Skeletal muscle tissue (tissue), 4 donors: Measurements from ENCODE around the gene OR13F1. TPM values are rescaled to one million over a fixed set of nuclear protein-coding genes. Genes with fewer than 3 reads are reported as not detected.
"Not testable (repeated sequence)": the region's sequence is repeated elsewhere in the genome, so short reads cannot be mapped to it uniquely, and the experiment has no call there.

Experiments used
- H3K27ac ChIP-seq: one replicate; pipeline ENCODE4 v1.7.0; 2013; ENCODE audit warnings: mild to moderate bottlenecking, low read depth, low read length, inconsistent platforms
- H3K27me3 ChIP-seq, 3 donors: one replicate each; pipeline ENCODE4 v1.7.0; 2013; ENCODE audit warnings: low read length in 3 of 3; ENCODE audit not compliant: control insufficient read depth in 3 of 3, insufficient read depth in 3 of 3
- H3K36me3 ChIP-seq, 3 donors: one replicate each; pipeline ENCODE4 v1.7.0; 2013; ENCODE audit warnings: low read length in 3 of 3; ENCODE audit not compliant: control insufficient read depth in 3 of 3, insufficient read depth in 3 of 3
- H3K4me1 ChIP-seq, 3 donors: one replicate each; pipeline ENCODE4 v1.7.0; 2013; ENCODE audit warnings: low read length in 3 of 3, mild to moderate bottlenecking in 3 of 3; ENCODE audit not compliant: control insufficient read depth in 3 of 3, insufficient read depth in 3 of 3
- H3K4me3 ChIP-seq, 3 donors: one replicate each; pipeline ENCODE4 v1.7.0; 2013; ENCODE audit warnings: low read length in 3 of 3
- H3K9ac ChIP-seq, 3 donors: one replicate each; pipeline ENCODE4 v1.7.0; 2013; ENCODE audit warnings: low read length in 3 of 3, mild to moderate bottlenecking in 3 of 3, moderate library complexity in 2 of 3, low read depth in 1 of 3
- H3K9me3 ChIP-seq, 3 donors: one replicate each; pipeline ENCODE4 v1.7.0; 2013; ENCODE audit warnings: low read length in 3 of 3; ENCODE audit not compliant: control insufficient read depth in 3 of 3
- total RNA-seq: library from RNA; depleted of rRNA; stranded (reverse); fragments of >200 nt; gene quantifications from one replicate; pipeline ENCODE4 v1.2.3, GENCODE V29; 2014
- donor health status: Osteomylitis.

OR13F1 gene
- total RNA-seq, 1 donor from 2014 or later, result not detected

DNA sequence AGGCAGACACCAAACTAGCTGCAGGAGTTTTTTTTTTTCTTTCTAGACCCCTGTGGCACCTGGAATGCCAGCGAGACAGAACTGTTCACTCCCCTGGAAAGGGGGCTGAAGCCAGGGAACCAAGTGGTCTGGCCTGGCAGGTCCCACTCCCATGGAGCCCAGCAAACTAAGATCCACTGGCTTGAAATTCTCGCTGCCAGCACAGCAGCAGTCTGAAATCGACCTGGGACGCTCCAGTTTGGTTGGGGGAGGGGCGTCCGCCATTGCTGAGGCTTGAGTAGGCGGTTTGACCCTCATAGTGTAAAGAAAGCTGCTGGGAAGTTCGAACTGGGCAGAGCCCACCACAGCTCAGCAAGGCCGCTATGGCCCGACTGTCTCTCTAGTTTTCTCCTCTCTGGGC lies 16.2 kb downstream of the OR13F1 start:
- not testable (repeated sequence) for H3K9me3 ChIP-seq, H3K9ac ChIP-seq, H3K27me3 ChIP-seq, H3K27ac ChIP-seq, H3K4me3 ChIP-seq, H3K4me1 ChIP-seq, H3K36me3 ChIP-seq

- H3K27me3 ChIP-seq, result no peaks in the 10 kb centered on the region
- no peaks in the 10 kb centered on the region for H3K4me1 ChIP-seq
- no peak within 1 kb of the TSS for H3K9ac ChIP-seq
- no peak within 1 kb of the TSS for H3K4me3 ChIP-seq
- no peaks in the 10 kb centered on the region for H3K9me3 ChIP-seq
- no peak within 1 kb of the TSS for H3K27ac ChIP-seq
- H3K36me3 ChIP-seq, result no peaks in the 10 kb centered on the region
Observed at GRCh38 chr9:104527109-104527508, 23.0 kb downstream of the OR13F1 start, which contains the start of gene OR13C4. Gene OR13C4 (minus strand): TSS chr9:104527209. CDS start chr9:104527209, 0 bp downstream.

DNA sequence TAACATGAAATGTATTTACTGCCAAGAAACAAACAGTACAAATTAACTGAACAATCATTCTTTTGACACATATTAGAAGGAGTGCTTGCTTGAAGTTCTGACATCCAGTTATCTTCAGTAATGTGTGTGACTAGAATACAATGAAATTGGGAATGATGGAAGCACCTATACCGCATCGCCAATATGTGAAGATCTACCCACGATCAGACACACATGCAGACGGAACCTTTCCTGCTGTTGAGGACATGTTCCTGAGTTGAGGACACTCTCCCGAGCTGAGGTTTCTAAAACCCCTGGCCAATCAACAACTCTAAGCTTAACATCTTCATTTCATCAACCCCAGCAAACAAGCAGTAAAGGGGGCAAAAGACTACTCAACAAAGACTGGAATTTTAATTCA lies 32.7 kb downstream of the OR13F1 start, which contains the start of gene OR13C3:
TSS of gene OR13C3 (minus strand) at position 101 of the 400 bp plus-strand sequence. CDS start 133 bp downstream, outside the sequence.
- no peak within 1 kb of the TSS for H3K4me3 ChIP-seq
- H3K9ac ChIP-seq, result no peak within 1 kb of the TSS
- H3K27me3 ChIP-seq, result no peaks in the 10 kb centered on the region
- H3K27ac ChIP-seq, result no peak within 1 kb of the TSS
- no peaks in the 10 kb centered on the region for H3K9me3 ChIP-seq
- no peaks in the 10 kb centered on the region for H3K36me3 ChIP-seq
- no peaks in the 10 kb centered on the region for H3K4me1 ChIP-seq

DNA sequence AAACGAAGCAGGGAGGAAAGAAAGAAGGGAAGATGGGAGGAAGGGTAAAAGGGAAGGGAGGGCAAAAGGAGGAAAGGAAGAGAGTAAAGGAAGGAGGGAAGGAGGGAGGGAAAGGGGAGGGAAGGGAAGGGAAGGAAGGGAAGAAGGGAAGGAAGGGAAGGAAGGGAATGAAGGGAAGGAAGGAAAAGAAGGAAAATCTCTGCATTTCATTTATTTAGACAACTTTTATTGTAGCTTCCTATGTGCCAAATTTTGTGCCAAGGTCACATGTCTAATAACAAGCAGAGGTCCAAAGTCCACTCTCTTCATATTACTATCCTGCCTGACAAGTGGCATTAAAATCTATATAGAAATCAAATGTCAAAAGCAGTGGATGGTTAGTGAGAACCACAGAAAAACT lies 35.2 kb downstream of the OR13F1 start:
- no peak overlapping the region for H3K9ac ChIP-seq
- no peaks in the 10 kb centered on the region for H3K4me1 ChIP-seq
- no peaks in the 10 kb centered on the region for H3K9me3 ChIP-seq
- H3K36me3 ChIP-seq, result no peaks in the 10 kb centered on the region
- H3K4me3 ChIP-seq, result no peak overlapping the region
- no peak overlapping the region for H3K27ac ChIP-seq
- no peaks in the 10 kb centered on the region for H3K27me3 ChIP-seq

GRCh38 chr9:104544644-104545043 lies 40.6 kb downstream of the OR13F1 start:
- no peak overlapping the region for H3K27ac ChIP-seq

DNA sequence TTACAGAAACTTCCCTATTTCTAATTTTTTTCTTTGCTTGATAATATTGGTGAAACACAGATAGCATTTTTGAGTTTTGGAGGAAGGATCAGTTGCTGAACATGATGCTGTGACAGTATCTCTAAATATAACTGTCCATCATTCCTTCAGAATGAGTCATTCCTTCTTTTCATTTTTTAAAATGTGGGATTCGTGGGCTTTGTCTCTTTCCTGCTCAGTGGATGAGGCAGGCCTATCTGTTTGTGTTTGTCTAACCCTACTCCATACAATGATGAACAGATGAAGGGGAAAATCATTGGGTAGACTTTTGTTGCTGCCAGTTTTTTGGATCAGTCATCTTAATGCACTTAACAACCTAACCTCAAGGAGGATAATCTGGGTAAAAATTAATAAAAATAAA lies 49.2 kb downstream of the OR13F1 start:
- H3K9ac ChIP-seq, result no peak overlapping the region
- no peak overlapping the region for H3K4me3 ChIP-seq
- peaks cover 0 to 1% (median 0%) of the 10 kb centered on the region in 3 donors for H3K9me3 ChIP-seq
- H3K27ac ChIP-seq, result no peak overlapping the region
- H3K27me3 ChIP-seq, result no peaks in the 10 kb centered on the region
- H3K36me3 ChIP-seq, result no peaks in the 10 kb centered on the region
- H3K4me1 ChIP-seq, result no peaks in the 10 kb centered on the region

More at GRCh38 chr9:104544644-104545043, 40.6 kb downstream of the OR13F1 start:
- Histone ChIP-seq H3K9me3 (no peaks in the 10 kb centered on the region), H3K27me3 (no peaks in the 10 kb centered on the region), H3K4me1 (no peaks in the 10 kb centered on the region), H3K4me3 (no peak overlapping the region), H3K9ac (no peak overlapping the region), H3K36me3 (no peaks in the 10 kb centered on the region)

Other genes starting within 250 kb of the OR13F1 start
- not detected for gene OR13C4, start 22.9 kb downstream of the OR13F1 start, total RNA-seq
- gene OR13C3, start 32.6 kb downstream of the OR13F1 start, total RNA-seq, result not detected
- gene OR13C8, start 64.9 kb downstream of the OR13F1 start, total RNA-seq, result not detected
- gene OR13C5, start 95.2 kb downstream of the OR13F1 start, total RNA-seq, result not detected
- not detected for gene OR13C2, start 101.4 kb downstream of the OR13F1 start, total RNA-seq
- not detected for gene OR13C9, start 113.9 kb downstream of the OR13F1 start, total RNA-seq
- not detected for gene OR13D1, start 190.3 kb downstream of the OR13F1 start, total RNA-seq
- 45.4 TPM for gene NIPSNAP3A, start 243.4 kb downstream of the OR13F1 start, total RNA-seq